ENCODE results near the gene LMO1. TPM values are rescaled to one million over a fixed set of nuclear protein-coding genes. Genes with fewer than 3 reads are reported as not detected.

LMO1 gene
- total and polyA plus RNA-seq, 9 of the 15 experiments (the other 6 are each of a cell fraction or from before 2014, with no cell fraction given), result not detected

- TF ChIP-seq ZHX1 (conservative IDR thresholded peaks at IDR 0.05; ENCODE audit: low read length) (no peak), ZBTB34 (CRISPR knock-in tag; IDR thresholded peaks at IDR 0.05) (no peak)
Observed at GRCh38 chr11:8239536-8240228, 24.0 kb downstream of the LMO1 start (continued).

GRCh38 chr11:8239040-8239439, 24.6 kb downstream of the LMO1 start:
- POLR2A ChIA-PET, result interaction anchor here (1.0 kb wide), 1 partner anchor 24 kb away, joined by 5 read pairs; no protein-coding TSS in a partner anchor
- Histone ChIP-seq H3K4me3 (no peak overlapping the region), H3K4me1 (replicated peaks in 1 of 2; ENCODE audit: control insufficient read depth in 2 of 2, insufficient read depth in 2 of 2, low read length in 2 of 2) (no peaks in the 10 kb centered on the region; a peak in 1 of 5 replicates), H3K27me3 (ENCODE audit: control insufficient read depth in 2 of 2, insufficient read depth in 2 of 2, low read length in 2 of 2) (peaks cover 3 to 44% of the 10 kb centered on the region in 2 experiments; a peak in 3 of 5 replicates), H3K9me3 (replicated peaks; ENCODE audit: control insufficient read depth, insufficient read depth, low read depth, low read length) (no peaks in the 10 kb centered on the region), H3K79me2 (ENCODE audit: control insufficient read depth, insufficient read depth, low read length) (no peaks in the 10 kb centered on the region), H3K27ac (ENCODE audit: extremely low read depth, low read depth, low read length) (no peak overlapping the region), H3K4me2 (ENCODE audit: insufficient read depth, low read length) (no peak overlapping the region), H3K9me1 (ENCODE audit: control insufficient read depth, insufficient read depth, low read length) (no peaks in the 10 kb centered on the region), H3K9ac (ENCODE audit: insufficient read depth in 1 of 2, low read depth in 2 of 2, low read length in 2 of 2) (no peak overlapping the region), H4K20me1 (replicated peaks; ENCODE audit: control insufficient read depth, insufficient read depth, low read length) (no peaks in the 10 kb centered on the region), H3K36me3 (ENCODE audit: control insufficient read depth, insufficient read depth, low read length) (no peaks in the 10 kb centered on the region), H2AFZ (ENCODE audit: low read depth, low read length) (no peak overlapping the region)
- FAIRE-seq, result no peak
- TF ChIP-seq NKRF (IDR thresholded peaks at IDR 0.05; ENCODE audit: borderline replicate concordance) (no peak), KLF6 (CRISPR knock-in tag; IDR thresholded peaks at IDR 0.05; ENCODE audit: borderline replicate concordance) (no peak), PHTF2 (CRISPR knock-in tag; IDR thresholded peaks at IDR 0.05) (no peak), BRF1 (IDR thresholded peaks at IDR 0.05; ENCODE audit: borderline replicate concordance, extremely low read depth, insufficient read length) (no peak)
- intact Hi-C loops (cut with micrococcal nuclease), result no loop called here
- CTCF ChIA-PET (ENCODE audit: low intra/inter-chr PET ratio), result no interaction called here
- no TSS peak for BruUV-seq (replicated peaks)
- 8% methylated on average over 4 of the region's 4 CpGs for whole genome bisulfite sequencing (ENCODE audit: insufficient coverage, low coverage, missing lambda C conversion rate)
- in situ Hi-C loops (cut with MboI), result no loop called here
- ATAC-seq, result no peak
- DNase-seq (ENCODE audit: extremely low read depth in 1 of 4, low spot score in 3 of 4), result no peak
